ENCODE data around the gene HDAC4.

Gene HDAC4

DNA sequence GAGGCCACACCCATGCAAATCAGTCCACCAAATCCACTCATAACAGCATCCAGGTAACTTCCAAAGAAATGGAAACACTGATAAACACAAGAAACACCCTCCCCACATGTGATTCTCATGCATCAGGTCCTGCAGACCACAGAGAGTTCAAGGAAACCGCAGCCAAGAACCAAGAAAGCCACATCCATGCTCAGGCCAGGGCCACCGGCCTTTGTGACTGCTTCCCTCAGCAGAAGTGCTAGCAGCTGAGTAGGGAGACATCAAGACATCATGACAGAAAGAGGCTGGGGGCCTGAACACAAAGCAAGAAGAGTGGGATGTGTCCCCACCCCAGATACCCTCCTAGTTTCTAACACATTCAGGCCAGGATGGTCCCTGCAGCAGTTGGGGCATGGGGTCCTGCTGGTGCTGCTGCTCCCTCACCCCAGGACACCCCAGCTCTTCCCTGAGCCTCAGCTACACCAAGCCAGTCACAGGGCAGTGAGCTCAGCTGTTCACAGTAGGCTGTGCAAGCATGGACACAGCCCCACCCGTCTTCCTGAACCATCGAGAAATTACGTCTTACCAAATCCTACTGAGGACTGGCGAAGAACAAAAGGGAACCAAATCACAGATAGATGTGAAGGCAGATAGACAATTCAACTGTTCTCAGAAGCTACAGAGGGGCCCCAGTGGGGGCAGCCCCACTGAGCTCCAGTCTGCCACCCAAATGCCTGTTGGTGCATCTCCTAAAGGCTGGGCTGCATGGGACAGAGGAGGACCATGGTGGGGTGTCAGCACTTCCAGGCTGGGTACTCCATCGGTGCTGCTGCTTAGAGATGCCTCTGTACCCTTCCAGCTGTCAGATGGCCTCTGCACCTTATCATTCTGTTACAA lies 60.9 kb downstream of the HDAC4 start:
- peak overlapping the region; percentile 53 for H3K27ac Mint-ChIP-seq
- peak overlapping the region in 1 of 2 donors; percentile 29 for H3K4me3 Mint-ChIP-seq
- peaks cover 29 to 42% of the 10 kb centered on the region in 2 donors for H3K36me3 Mint-ChIP-seq
- peaks cover 0 to 1% of the 10 kb centered on the region in 2 donors for H3K9me3 Mint-ChIP-seq
- DNase-seq (peak; percentile 50), ATAC-seq (replicated peaks) (peak; percentile 95)
- peaks cover 25 to 34% of the 10 kb centered on the region in 2 donors for H3K4me1 Mint-ChIP-seq
- H3K27me3 Mint-ChIP-seq = no peaks in the 10 kb centered on the region

DNA sequence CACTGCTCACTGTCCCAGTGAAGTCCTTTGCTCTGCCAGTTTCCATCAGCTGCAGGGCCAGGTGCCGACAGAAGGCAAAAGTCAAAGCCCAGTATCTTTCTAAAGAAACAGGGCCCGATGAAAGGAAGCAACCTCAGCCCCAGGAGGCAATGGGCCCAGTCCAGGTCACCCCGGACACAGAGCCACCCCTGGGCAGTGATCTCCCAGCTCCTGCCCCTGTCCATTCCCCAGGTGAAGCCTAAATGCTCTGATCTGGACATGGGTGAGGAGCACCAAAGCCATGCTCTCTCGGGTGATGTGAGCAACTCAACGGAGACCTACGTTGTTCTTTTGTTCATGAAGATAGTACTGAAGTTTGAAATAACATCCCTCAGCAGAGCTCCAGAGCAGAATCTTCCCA lies 61.6 kb downstream of the HDAC4 start:
- DNase-seq = no peak
- Mint-ChIP-seq H3K27me3 (no peaks in the 10 kb centered on the region), H3K27ac (peak overlapping the region; percentile 53), H3K4me1 (peaks cover 25 to 34% of the 10 kb centered on the region in 2 donors), H3K9me3 (peaks cover 0 to 1% of the 10 kb centered on the region in 2 donors), H3K4me3 (peak overlapping the region in 1 of 2 donors; percentile 29), H3K36me3 (peaks cover 29 to 39% of the 10 kb centered on the region in 2 donors)
- ATAC-seq (replicated peaks) = peak; percentile 3 to 4

DNA sequence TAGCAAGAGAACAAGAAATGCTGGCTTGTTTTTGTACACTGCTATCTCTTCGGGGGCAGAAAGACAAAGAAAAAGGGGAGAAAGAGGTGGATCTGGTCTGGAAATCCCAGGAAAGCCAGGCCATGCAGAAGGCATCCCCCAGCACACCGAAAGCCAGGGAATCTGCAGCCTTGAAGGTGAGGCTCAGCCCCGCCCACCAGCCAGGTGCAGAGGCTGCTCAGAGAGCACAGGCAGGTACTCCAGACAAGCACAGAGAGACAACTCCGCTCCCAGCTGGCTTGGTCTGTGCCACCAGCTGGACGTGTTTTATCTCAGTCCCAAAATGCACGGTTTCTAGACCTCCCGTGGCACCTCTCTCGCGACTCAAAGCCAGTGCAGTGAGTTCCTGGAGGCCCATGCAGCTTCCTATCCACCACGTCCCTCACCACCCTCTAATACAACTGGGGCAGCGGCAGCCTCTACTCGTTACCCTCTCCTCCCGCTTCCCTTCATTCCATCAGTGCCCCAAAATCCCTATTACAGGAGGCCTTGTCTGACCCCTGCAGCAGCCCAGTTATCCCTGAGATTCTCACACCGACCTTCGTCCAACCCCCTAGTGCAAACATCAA lies 62.8 kb downstream of the HDAC4 start:
- Mint-ChIP-seq H3K36me3 (peaks cover 29 to 35% of the 10 kb centered on the region in 2 donors), H3K9me3 (peaks cover 0 to 1% of the 10 kb centered on the region in 2 donors), H3K4me1 (peaks cover 25 to 36% of the 10 kb centered on the region in 2 donors), H3K27ac (no peak overlapping the region), H3K27me3 (no peaks in the 10 kb centered on the region), H3K4me3 (no peak overlapping the region)
- DNase-seq = no peak
- ATAC-seq (replicated peaks) = no peak

DNA sequence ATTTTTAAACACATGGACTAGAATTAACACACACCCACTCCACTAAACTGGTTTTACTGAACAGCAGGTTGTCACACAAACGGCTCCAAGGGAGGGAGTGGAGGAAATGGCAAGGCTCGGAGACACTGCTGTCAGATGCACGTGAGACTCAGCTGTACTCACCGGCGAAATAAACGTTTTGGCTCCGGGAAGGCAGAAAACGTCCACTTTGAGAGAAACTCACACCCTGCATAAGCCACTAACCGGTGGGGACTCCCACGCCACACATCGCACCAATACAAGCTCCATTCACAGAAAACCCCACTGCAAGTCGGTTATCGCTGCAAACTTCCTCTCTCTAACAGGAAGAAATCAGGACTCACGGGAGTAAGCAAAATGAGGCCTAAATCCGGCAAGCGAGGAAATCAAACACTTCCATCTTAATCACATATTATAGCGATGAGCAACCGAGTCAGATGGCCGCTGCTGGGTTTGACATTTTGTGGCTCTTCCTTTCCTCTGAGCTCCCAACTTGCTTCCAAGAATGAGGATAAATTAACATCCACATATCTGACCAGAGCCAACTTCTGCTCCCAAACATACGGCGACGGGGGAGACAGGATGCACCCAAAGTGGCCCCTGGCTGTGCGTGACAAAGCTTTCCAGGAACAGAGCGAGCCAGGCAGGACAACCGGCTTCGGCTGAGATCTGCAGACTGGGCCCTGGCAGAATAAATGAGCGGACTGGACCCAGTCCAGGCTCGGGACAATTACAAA lies 63.5 kb downstream of the HDAC4 start:
- peaks cover 27 to 32% of the 10 kb centered on the region in 2 donors for H3K36me3 Mint-ChIP-seq
- DNase-seq (no peak), ATAC-seq (replicated peaks) (no peak)
- no peak overlapping the region for H3K4me3 Mint-ChIP-seq
- no peaks in the 10 kb centered on the region for H3K9me3 Mint-ChIP-seq
- H3K4me1 Mint-ChIP-seq = peaks cover 24 to 38% of the 10 kb centered on the region in 2 donors
- H3K27ac Mint-ChIP-seq = no peak overlapping the region
- no peaks in the 10 kb centered on the region for H3K27me3 Mint-ChIP-seq

DNA sequence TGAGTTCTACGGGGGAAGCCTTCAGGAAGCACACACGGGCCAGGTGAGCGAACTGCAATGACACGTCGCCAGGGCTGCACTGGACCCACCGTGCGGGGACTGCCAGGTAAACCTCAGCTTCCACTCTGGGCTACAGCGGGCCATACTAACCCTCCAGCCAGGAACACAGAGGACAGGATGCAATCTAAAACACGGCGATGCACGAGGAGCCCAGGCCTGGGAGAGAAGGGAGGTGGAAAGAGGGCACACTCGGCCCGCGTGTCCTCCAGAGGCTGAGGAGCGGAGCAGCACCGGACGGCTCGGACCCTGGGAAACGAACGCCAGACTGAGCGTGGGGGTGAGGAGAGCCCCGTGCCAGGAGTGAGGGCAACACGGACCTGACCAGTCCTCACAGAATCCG lies 69.3 kb downstream of the HDAC4 start:
- Mint-ChIP-seq H3K4me1 (peaks cover 16 to 32% of the 10 kb centered on the region in 2 donors), H3K4me3 (no peak overlapping the region)

DNA sequence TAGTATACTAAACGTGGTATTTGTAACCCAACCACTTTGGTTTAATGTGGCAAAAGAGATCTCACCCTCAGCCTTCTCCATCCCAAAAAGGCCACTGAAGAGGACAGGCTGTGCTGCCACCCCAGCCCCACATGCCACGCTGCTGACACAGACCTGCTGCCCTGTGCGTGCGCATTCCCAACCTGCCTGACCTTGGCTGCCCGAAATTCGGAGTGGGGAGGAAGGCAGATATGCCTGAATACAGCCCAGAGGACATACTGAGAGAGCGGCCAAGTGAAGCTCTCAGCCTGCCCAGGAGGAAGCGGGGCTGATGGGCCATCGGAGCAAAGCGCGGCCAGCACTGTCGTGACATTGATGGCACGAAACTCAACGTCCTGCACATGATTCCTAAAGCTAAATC lies 70.0 kb downstream of the HDAC4 start:
- Mint-ChIP-seq H3K4me3 (no peak overlapping the region), H3K27ac (no peak overlapping the region), H3K4me1 (peaks cover 19 to 34% of the 10 kb centered on the region in 2 donors), H3K27me3 (no peaks in the 10 kb centered on the region), H3K36me3 (peaks cover 8 to 11% of the 10 kb centered on the region in 2 donors), H3K9me3 (no peaks in the 10 kb centered on the region)
- ATAC-seq (replicated peaks) (no peak), DNase-seq (no peak)

More for the DNA sequence above, 69.3 kb downstream of the HDAC4 start:
- ATAC-seq (replicated peaks) (no peak), DNase-seq (no peak)
- Mint-ChIP-seq H3K27me3 (no peaks in the 10 kb centered on the region), H3K9me3 (no peaks in the 10 kb centered on the region), H3K27ac (no peak overlapping the region), H3K36me3 (peaks cover 8 to 14% of the 10 kb centered on the region in 2 donors)

DNA sequence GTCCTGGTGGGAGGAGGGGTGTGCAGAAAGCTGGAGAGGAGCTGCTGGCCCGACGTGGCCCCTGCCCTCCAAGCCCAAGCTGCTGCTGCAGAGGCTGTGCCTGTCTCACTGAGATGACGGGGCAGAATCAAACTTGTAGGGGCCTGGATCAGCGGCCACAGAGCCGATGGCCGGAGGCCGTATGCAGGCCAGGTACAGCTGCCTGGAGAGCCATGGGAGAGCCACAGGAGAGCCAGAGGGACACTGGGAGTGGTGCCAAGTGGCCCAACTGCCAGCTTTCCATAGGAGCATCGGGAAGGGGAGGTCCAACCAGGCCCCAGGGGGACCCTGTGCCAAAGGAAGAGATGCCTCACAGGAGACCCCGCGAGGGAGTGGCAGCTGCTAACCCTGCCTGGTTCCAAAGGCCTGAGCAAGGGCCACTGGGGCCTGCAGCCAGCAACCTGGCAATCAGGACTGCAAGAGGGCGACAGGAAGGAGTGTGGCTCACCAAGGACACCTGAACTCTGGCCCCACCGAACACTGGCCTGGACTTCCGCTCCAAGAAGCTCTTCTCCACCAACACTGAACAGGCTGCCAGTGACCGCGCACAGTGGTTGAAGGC lies 70.7 kb downstream of the HDAC4 start:
- Mint-ChIP-seq H3K36me3 (peaks cover 7 to 12% of the 10 kb centered on the region in 2 donors), H3K9me3 (peaks cover 0 to 2% of the 10 kb centered on the region in 2 donors), H3K4me1 (peaks cover 17 to 38% of the 10 kb centered on the region in 2 donors), H3K4me3 (no peak overlapping the region), H3K27ac (peak overlapping the region; percentile 20), H3K27me3 (no peaks in the 10 kb centered on the region)
- DNase-seq = no peak
- ATAC-seq (replicated peaks) = no peak

DNA sequence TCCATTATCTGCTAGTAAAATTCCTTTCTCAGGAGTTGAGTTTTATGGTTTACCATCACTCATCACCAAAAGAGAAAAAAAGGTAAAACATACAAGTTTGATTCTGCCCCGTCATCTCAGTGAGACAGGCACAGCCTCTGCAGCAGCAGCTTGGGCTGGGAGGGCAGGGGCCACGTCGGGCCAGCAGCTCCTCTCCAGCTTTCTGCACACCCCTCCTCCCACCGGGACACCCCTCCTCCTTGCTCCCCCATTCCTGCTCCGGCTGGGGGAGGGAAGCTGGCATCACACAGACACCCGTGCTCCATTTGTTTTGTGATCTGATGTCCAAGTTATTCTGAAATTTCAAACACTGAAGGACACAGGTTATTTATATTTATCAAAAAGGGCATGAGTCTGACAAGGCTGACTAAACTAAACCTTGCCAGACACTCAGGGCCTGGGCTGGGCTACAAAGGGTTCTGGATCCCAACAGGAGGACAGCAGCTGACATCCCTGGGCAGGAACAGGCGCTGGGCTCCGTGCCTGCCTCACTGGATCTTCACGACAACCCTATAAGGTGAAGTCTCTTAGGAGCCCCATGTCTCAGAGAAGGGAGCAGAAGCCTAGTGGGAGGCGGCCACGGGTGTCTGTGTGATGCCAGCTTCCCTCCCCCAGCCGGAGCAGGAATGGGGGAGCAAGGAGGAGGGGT lies 71.4 kb downstream of the HDAC4 start:
- ATAC-seq (replicated peaks) = no peak
- no peak for DNase-seq
- Mint-ChIP-seq H3K4me1 (peaks cover 22 to 40% of the 10 kb centered on the region in 2 donors), H3K4me3 (no peak overlapping the region), H3K9me3 (peaks cover 0 to 2% of the 10 kb centered on the region in 2 donors), H3K27ac (no peak overlapping the region), H3K27me3 (no peaks in the 10 kb centered on the region), H3K36me3 (peaks cover 13 to 19% of the 10 kb centered on the region in 2 donors)

DNA sequence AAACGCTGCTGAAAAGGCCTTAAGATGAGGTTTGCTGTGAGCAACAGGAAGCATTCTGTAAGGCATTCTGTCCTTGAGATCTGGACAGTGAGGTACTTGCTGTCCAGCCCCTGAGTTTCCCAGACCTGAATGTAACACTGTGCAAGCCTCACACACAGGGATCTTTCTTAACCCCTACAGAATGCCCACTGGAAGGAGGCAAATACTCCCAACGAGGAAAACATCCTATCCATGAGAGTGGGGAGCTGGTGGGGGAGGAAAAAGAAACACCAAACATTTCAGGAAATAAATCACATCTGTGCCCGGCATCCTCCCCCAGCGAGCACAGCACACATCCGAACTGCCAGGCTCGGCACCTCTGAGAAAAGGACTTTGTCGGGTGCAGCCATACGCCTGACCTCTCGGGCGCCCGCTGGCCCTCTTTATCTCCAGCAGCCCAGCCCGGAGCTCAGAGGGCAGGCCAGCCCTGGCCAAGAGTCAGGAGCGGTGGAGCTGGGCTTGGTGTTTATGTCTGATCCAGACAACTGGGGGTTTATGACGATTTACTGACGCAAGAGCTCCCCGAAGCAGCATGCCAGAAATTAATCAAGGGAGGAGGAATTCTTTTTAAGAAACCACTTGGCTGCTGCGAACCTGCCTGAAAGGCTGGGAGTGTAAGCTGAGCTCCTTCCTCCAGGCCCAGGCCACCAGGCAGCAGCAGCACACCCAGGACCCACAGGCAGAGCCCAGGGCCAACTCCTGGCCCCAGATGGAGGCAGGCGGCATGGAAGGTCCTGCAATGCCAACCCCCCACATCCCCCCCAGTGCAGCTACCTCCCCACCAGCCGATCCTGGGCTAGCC lies 72.2 kb downstream of the HDAC4 start:
- no peaks in the 10 kb centered on the region for H3K27me3 Mint-ChIP-seq
- H3K4me3 Mint-ChIP-seq = no peak overlapping the region
- DNase-seq (no peak), ATAC-seq (replicated peaks) (no peak)
- H3K4me1 Mint-ChIP-seq = peaks cover 23 to 40% of the 10 kb centered on the region in 2 donors
- H3K27ac Mint-ChIP-seq = no peak overlapping the region
- H3K36me3 Mint-ChIP-seq = peaks cover 17 to 20% of the 10 kb centered on the region in 2 donors
- peaks cover 0 to 2% of the 10 kb centered on the region in 2 donors for H3K9me3 Mint-ChIP-seq

DNA sequence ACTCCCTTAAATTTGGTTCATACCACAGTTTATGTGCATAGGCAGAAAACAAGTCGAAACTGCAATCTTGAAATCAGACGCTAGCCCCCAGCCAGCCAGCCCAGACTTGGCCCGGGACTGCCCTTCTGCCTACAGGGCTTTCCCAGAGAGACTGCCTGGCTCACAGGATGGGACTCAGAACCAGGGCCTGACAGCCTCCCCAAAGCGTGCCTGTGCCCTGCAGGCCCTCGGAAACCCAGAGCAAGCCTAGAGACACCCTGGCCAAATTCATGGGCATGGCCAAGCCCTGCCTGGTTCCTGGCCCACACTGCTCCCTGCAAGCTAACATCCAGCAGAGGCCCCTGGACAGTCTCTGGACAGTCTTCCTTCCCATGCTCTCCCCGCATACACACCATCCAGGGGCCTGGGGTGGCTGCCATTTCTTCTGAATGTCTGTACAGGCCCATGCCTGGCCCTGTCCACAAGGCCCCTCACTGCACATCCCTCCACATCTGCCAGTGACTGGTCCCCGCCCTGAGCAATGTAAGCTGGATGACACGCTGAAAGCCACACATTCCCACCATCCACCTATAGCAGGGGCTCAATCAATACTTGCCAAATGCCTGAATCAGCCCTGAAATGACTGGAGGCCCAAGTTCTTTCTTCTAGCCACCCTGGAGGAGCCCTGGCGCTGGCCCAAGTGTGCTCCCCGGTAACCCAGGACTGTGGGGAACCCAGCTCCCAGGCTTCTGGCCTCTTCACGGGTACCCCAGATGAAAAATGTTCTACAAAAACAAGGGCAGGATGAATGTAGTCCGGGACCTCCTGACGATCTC lies 73.1 kb downstream of the HDAC4 start:
- peaks cover 0 to 2% of the 10 kb centered on the region in 2 donors for H3K9me3 Mint-ChIP-seq
- H3K27me3 Mint-ChIP-seq = no peaks in the 10 kb centered on the region
- no peak for DNase-seq
- peaks cover 27 to 44% of the 10 kb centered on the region in 2 donors for H3K4me1 Mint-ChIP-seq
- H3K36me3 Mint-ChIP-seq = peaks cover 25 to 26% of the 10 kb centered on the region in 2 donors
- ATAC-seq (replicated peaks) = peak in 1 of 2 donors; percentile 5
- peak overlapping the region; percentile 42 for H3K27ac Mint-ChIP-seq
- H3K4me3 Mint-ChIP-seq = peak overlapping the region in 1 of 2 donors; percentile 46

DNA sequence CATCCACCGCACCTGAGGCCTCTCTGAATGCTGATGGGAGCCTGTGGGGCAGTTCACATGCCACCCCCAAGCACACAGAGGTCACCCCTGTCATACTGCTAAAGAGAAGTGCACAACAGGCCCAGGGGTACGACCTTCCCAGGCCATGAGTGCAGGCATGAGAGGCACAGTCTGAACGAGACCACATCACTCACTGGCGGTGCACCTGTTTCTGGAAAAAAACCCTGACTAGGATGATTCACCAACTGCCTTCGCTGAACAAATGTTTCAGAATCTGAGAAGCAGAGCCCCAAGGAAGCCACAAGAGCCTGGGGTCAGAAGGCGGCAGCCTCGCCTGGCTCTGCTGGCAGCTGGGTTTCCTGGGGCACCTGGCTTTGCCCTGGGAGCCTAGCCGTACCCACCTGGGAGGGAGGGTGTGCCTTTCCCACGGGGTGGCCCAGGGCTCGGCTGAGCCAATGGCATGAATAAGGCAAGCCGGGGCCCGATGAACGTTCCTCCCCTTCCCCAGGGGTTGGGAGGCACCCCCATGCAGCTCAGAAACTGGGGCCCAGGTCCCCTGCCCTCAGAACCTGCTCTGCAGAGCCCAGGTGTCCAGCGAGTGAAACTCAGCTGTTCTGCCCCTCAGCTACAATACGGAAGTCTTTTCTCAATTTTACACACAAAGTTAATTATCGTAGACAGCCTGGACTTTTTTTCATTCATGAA lies 73.8 kb downstream of the HDAC4 start:
- H3K4me1 Mint-ChIP-seq = peaks cover 28 to 51% of the 10 kb centered on the region in 2 donors
- peaks cover 0 to 2% of the 10 kb centered on the region in 2 donors for H3K9me3 Mint-ChIP-seq
- H3K4me3 Mint-ChIP-seq = peak overlapping the region in 1 of 2 donors; percentile 17
- H3K27ac Mint-ChIP-seq = peak overlapping the region; percentile 42
- H3K36me3 Mint-ChIP-seq = peaks cover 25 to 26% of the 10 kb centered on the region in 2 donors
- no peaks in the 10 kb centered on the region for H3K27me3 Mint-ChIP-seq
- peak; percentile 58 for DNase-seq
- peak; percentile 94 to 96 for ATAC-seq (replicated peaks)

Data from stimulated activated naive B cell treated with anti-CD40 and anti-IgM and Interleukin-4, amounts not matched to agents 10 μg/mL and 1 μg/mL and 100 μg/mL, for 72 hours (primary cell).